ENCODE measurements around the gene VPS26B.

VPS26B gene

DNA sequence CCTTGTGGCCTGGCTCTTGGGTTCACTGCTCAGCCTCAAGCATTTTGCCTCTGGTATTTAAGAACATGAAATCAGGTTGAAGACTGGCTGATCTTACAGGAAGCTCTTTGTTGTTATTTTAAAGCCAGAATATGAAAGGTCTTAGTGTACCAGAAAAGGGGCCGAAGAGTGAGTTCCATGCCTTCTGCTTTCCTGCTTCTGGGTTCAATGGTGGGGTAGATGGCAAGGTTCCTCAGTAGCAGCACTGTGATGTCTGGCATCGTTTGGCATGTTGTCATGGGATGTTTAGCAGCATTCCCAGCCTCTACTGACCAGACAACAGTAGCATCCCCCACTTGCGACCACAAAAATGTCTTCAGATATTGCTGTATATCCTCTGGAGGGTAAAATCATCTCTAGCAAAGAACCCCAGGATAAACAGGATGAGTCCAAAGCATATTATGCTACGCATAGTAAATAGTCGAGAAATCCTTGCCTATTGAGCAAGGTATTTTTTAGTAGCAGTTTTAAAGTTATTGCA, 2.4 kb downstream of the VPS26B start:
- H4K91ac ChIP-seq (ENCODE audit: low read length), result no peak overlapping the region

DNA sequence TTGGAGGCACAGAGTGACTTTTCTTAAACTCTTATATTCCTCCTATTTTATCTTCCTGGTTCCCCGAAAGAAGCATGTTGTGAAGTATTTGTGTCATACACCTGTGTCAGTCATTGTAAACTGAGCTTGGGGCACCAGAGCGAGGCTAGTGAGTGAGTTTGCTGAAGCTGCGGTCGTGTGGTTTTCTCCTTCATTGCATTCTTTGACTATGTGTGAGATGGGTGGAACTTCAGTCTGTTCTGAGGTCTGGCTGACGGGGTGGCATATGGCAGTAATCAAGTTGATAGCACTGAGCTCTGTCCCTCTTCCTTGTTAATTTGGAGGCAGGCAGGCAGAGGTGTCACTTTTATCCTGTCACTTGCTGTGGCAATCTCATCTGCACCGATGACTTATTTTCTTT, 4.2 kb downstream of the VPS26B start:
- H3K4ac ChIP-seq (ENCODE audit: low read depth in 1 of 2, low read length in 2 of 2), result no peak overlapping the region
- no peaks in the 10 kb centered on the region for H3K27me3 ChIP-seq (ENCODE audit: control insufficient read depth in 1 of 2, insufficient read depth in 1 of 2, low read length in 2 of 2)
- no peak overlapping the region for H4K91ac ChIP-seq (ENCODE audit: low read length)
- no peak overlapping the region for H2BK120ac ChIP-seq (ENCODE audit: low read depth, low read length)
- no peak overlapping the region for H3K14ac ChIP-seq (ENCODE audit: low read length in 2 of 2)
- H3K36me3 ChIP-seq (ENCODE audit: control insufficient read depth in 1 of 2, insufficient read depth in 2 of 2, low read depth in 1 of 2, low read length in 2 of 2), result peaks cover 0 to 13% of the 10 kb centered on the region in 2 experiments
- no peak overlapping the region for H2BK15ac ChIP-seq (ENCODE audit: low read depth, poor library complexity, severe bottlenecking)
- no peak overlapping the region for H3K27ac ChIP-seq (ENCODE audit: low read length, poor library complexity, severe bottlenecking)
- peaks cover 31% of the 10 kb centered on the region for H3K79me1 ChIP-seq (replicated peaks; ENCODE audit: low read length, poor library complexity, severe bottlenecking)
- no peaks in the 10 kb centered on the region for H3K9me3 ChIP-seq (ENCODE audit: control insufficient read depth, low read length)
- H2BK12ac ChIP-seq (ENCODE audit: low read length in 2 of 2), result no peak overlapping the region
- H3K18ac ChIP-seq (ENCODE audit: low read depth in 1 of 2, low read length in 2 of 2), result no peak overlapping the region
- no peak overlapping the region for H4K8ac ChIP-seq (ENCODE audit: low read length)
- H3K4me3 ChIP-seq (ENCODE audit: insufficient read depth in 1 of 2, low read depth in 1 of 2, low read length in 2 of 2), result no peak overlapping the region
- H3K9ac ChIP-seq (ENCODE audit: low read length), result no peak overlapping the region
- H2BK5ac ChIP-seq (ENCODE audit: low read depth, low read length, poor library complexity, severe bottlenecking), result no peak overlapping the region
- 87% methylated on average over 6 of the region's 6 CpGs for WGBS
- H3K23ac ChIP-seq (ENCODE audit: low read length in 2 of 2), result no peak overlapping the region
- no peak overlapping the region for H2AFZ ChIP-seq (ENCODE audit: low read depth, low read length)
- no peak for DNase-seq
- no peak overlapping the region for H2AK5ac ChIP-seq (ENCODE audit: low read length, severe bottlenecking)
- H3K4me1 ChIP-seq (ENCODE audit: control insufficient read depth, insufficient read depth, low read depth, low read length), result peaks cover 13% of the 10 kb centered on the region
- H3K4me2 ChIP-seq (ENCODE audit: low read length, poor library complexity, severe bottlenecking), result no peak overlapping the region

More for the DNA sequence above, 2.4 kb downstream of the VPS26B start:
- Histone ChIP-seq H3K14ac (ENCODE audit: low read length in 2 of 2) (no peak overlapping the region), H3K4me2 (ENCODE audit: low read length, poor library complexity, severe bottlenecking) (no peak overlapping the region), H3K79me1 (replicated peaks; ENCODE audit: low read length, poor library complexity, severe bottlenecking) (peaks cover 28% of the 10 kb centered on the region), H3K4me1 (ENCODE audit: control insufficient read depth, insufficient read depth, low read depth, low read length) (peaks cover 13% of the 10 kb centered on the region), H3K27me3 (ENCODE audit: control insufficient read depth in 1 of 2, insufficient read depth in 1 of 2, low read length in 2 of 2) (no peaks in the 10 kb centered on the region), H3K9ac (ENCODE audit: low read length) (peak overlapping the region; percentile 100), H3K9me3 (ENCODE audit: control insufficient read depth, low read length) (no peaks in the 10 kb centered on the region), H2BK120ac (ENCODE audit: low read depth, low read length) (no peak overlapping the region), H3K27ac (ENCODE audit: low read length, poor library complexity, severe bottlenecking) (no peak overlapping the region), H2AK5ac (ENCODE audit: low read length, severe bottlenecking) (no peak overlapping the region), H2BK15ac (ENCODE audit: low read depth, poor library complexity, severe bottlenecking) (no peak overlapping the region), H4K8ac (ENCODE audit: low read length) (peak overlapping the region; percentile 1), H2BK12ac (ENCODE audit: low read length in 2 of 2) (no peak overlapping the region), H3K4me3 (ENCODE audit: insufficient read depth in 1 of 2, low read depth in 1 of 2, low read length in 2 of 2) (peak overlapping the region in 1 of 2 experiments; percentile 99), H3K4ac (ENCODE audit: low read depth in 1 of 2, low read length in 2 of 2) (no peak overlapping the region), H3K23ac (ENCODE audit: low read length in 2 of 2) (no peak overlapping the region), H3K36me3 (ENCODE audit: control insufficient read depth in 1 of 2, insufficient read depth in 2 of 2, low read depth in 1 of 2, low read length in 2 of 2) (peaks cover 0 to 10% of the 10 kb centered on the region in 2 experiments), H2BK5ac (ENCODE audit: low read depth, low read length, poor library complexity, severe bottlenecking) (no peak overlapping the region), H2AFZ (ENCODE audit: low read depth, low read length) (no peak overlapping the region), H3K18ac (ENCODE audit: low read depth in 1 of 2, low read length in 2 of 2) (no peak overlapping the region)
- DNase-seq, result peak; percentile 54
- WGBS, result 81% methylated on average over 5 of the region's 5 CpGs

DNA sequence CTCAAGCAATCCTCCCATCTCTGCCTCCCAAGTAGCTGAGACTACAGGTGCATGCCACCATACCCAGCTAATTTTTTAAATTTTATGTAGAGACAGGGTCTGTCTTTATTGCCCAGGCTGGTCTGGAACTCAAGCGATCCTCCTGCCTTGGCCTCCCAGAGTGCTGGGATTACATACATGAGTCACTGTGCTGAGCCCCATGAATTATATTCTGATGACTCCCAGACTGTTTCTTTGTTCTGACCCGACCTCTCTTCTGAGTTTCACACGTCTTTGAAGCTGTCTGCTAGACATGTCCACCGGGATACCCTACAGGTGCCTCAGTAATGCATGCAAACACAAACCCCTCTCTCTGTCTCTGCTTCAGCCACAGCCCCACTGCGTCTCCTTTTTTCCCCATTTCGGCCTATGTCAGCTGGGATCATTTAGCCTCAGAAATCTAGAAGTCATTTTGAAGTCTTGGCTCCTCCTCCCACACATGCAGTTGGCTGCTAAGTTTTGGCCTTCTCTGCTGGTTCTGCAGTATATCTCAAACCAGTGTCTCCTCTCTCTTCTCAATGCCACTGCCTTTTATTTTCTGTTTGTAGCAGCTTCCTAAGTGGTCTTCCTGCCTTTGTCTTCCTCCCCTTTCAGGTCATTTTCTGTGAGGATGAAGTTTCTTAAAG, 4.8 kb downstream of the VPS26B start:
- H2AK5ac ChIP-seq (ENCODE audit: low read length, severe bottlenecking), result no peak overlapping the region
- no peak overlapping the region for H4K8ac ChIP-seq (ENCODE audit: low read length)
- DNase-seq, result no peak
- no peak overlapping the region for H3K27ac ChIP-seq (ENCODE audit: low read length, poor library complexity, severe bottlenecking)
- H2BK12ac ChIP-seq (ENCODE audit: low read length in 2 of 2), result no peak overlapping the region
- no peak overlapping the region for H3K4me2 ChIP-seq (ENCODE audit: low read length, poor library complexity, severe bottlenecking)
- H3K4me3 ChIP-seq (ENCODE audit: insufficient read depth in 1 of 2, low read depth in 1 of 2, low read length in 2 of 2), result peak overlapping the region in 1 of 2 experiments; percentile 28
- no peak overlapping the region for H2BK120ac ChIP-seq (ENCODE audit: low read depth, low read length)
- H3K14ac ChIP-seq (ENCODE audit: low read length in 2 of 2), result no peak overlapping the region
- H3K9me3 ChIP-seq (ENCODE audit: control insufficient read depth, low read length), result no peaks in the 10 kb centered on the region
- H2BK5ac ChIP-seq (ENCODE audit: low read depth, low read length, poor library complexity, severe bottlenecking), result no peak overlapping the region
- no peak overlapping the region for H3K23ac ChIP-seq (ENCODE audit: low read length in 2 of 2)
- no peak overlapping the region for H2AFZ ChIP-seq (ENCODE audit: low read depth, low read length)
- H3K18ac ChIP-seq (ENCODE audit: low read depth in 1 of 2, low read length in 2 of 2), result no peak overlapping the region
- H3K36me3 ChIP-seq (ENCODE audit: control insufficient read depth in 1 of 2, insufficient read depth in 2 of 2, low read depth in 1 of 2, low read length in 2 of 2), result peaks cover 0 to 13% of the 10 kb centered on the region in 2 experiments
- no peaks in the 10 kb centered on the region for H3K27me3 ChIP-seq (ENCODE audit: control insufficient read depth in 1 of 2, insufficient read depth in 1 of 2, low read length in 2 of 2)
- peaks cover 13% of the 10 kb centered on the region for H3K4me1 ChIP-seq (ENCODE audit: control insufficient read depth, insufficient read depth, low read depth, low read length)
- H4K91ac ChIP-seq (ENCODE audit: low read length), result no peak overlapping the region
- peaks cover 32% of the 10 kb centered on the region for H3K79me1 ChIP-seq (replicated peaks; ENCODE audit: low read length, poor library complexity, severe bottlenecking)
- peak overlapping the region; percentile 10 for H3K9ac ChIP-seq (ENCODE audit: low read length)
- no peak overlapping the region for H2BK15ac ChIP-seq (ENCODE audit: low read depth, poor library complexity, severe bottlenecking)
- no peak overlapping the region for H3K4ac ChIP-seq (ENCODE audit: low read depth in 1 of 2, low read length in 2 of 2)
- WGBS, result 74% methylated on average over 6 of the region's 6 CpGs

DNA sequence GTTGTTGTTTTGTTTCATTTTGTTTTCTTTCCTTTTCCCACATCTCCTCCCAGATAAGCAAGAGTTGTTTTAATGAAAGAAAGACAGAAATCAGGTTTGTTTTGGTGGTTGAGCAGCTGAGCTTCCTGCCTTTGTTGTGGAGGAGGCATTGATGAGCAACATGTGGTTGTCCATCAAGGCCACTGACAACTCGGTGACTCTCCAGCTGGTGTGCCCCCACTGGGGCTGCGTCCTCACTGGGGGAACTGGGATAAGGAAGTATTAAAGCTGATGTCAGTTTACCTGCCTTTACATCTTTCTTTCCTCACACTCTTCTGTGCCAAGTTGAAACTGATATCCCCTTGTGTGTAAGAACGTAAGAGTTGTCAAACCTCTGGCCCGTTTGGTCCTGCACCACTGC, 5.9 kb downstream of the VPS26B start:
- no peak overlapping the region for H2BK5ac ChIP-seq (ENCODE audit: low read depth, low read length, poor library complexity, severe bottlenecking)
- no peak overlapping the region for H3K4me3 ChIP-seq (ENCODE audit: insufficient read depth in 1 of 2, low read depth in 1 of 2, low read length in 2 of 2)
- H2AFZ ChIP-seq (ENCODE audit: low read depth, low read length), result no peak overlapping the region
- H3K27me3 ChIP-seq (ENCODE audit: control insufficient read depth in 1 of 2, insufficient read depth in 1 of 2, low read length in 2 of 2), result no peaks in the 10 kb centered on the region
- H3K27ac ChIP-seq (ENCODE audit: low read length, poor library complexity, severe bottlenecking), result no peak overlapping the region
- H3K18ac ChIP-seq (ENCODE audit: low read depth in 1 of 2, low read length in 2 of 2), result no peak overlapping the region
- no peak for DNase-seq
- peaks cover 12% of the 10 kb centered on the region for H3K4me1 ChIP-seq (ENCODE audit: control insufficient read depth, insufficient read depth, low read depth, low read length)
- H2AK5ac ChIP-seq (ENCODE audit: low read length, severe bottlenecking), result no peak overlapping the region
- no peak overlapping the region for H4K91ac ChIP-seq (ENCODE audit: low read length)
- H3K14ac ChIP-seq (ENCODE audit: low read length in 2 of 2), result no peak overlapping the region
- no peak overlapping the region for H2BK12ac ChIP-seq (ENCODE audit: low read length in 2 of 2)
- no peak overlapping the region for H3K4ac ChIP-seq (ENCODE audit: low read depth in 1 of 2, low read length in 2 of 2)
- H3K9ac ChIP-seq (ENCODE audit: low read length), result no peak overlapping the region
- H4K8ac ChIP-seq (ENCODE audit: low read length), result no peak overlapping the region
- H2BK120ac ChIP-seq (ENCODE audit: low read depth, low read length), result no peak overlapping the region
- H3K79me1 ChIP-seq (replicated peaks; ENCODE audit: low read length, poor library complexity, severe bottlenecking), result peaks cover 39% of the 10 kb centered on the region
- 87% methylated on average over 4 of the region's 4 CpGs for WGBS
- H3K9me3 ChIP-seq (ENCODE audit: control insufficient read depth, low read length), result no peaks in the 10 kb centered on the region
- no peak overlapping the region for H3K4me2 ChIP-seq (ENCODE audit: low read length, poor library complexity, severe bottlenecking)
- H3K36me3 ChIP-seq (ENCODE audit: control insufficient read depth in 1 of 2, insufficient read depth in 2 of 2, low read depth in 1 of 2, low read length in 2 of 2), result peaks cover 5 to 20% of the 10 kb centered on the region in 2 experiments
- H3K23ac ChIP-seq (ENCODE audit: low read length in 2 of 2), result no peak overlapping the region
- no peak overlapping the region for H2BK15ac ChIP-seq (ENCODE audit: low read depth, poor library complexity, severe bottlenecking)
